H1 (cell line): ENCODE results near the gene PGP. TPM values are rescaled to one million over a fixed set of nuclear protein-coding genes. Genes with fewer than 3 reads are reported as not detected.

Experiments
- CTCF ChIA-PET: fragments of 300-600 bp; sonication (Branson Sonifier 250); formaldehyde crosslinking; loops from one replicate; lab custom pipeline; 2021; ENCODE audit not compliant: partially characterized antibody; lab: Charles Lee
- POLR2A ChIA-PET: fragments of 300-600 bp; sonication (Branson Sonifier 250); formaldehyde crosslinking; loops from one replicate; lab custom pipeline; 2021; ENCODE audit warnings: inconsistent platforms; ENCODE audit not compliant: partially characterized antibody; lab: Charles Lee
- DNase-seq, 2 experiments: peaks; one replicate each; pipeline versions ENCODE4 v3.0.0 to v3.0.0-alpha.2; 2010 to 2022; ENCODE audit warnings: low spot score in 2 of 2, low read depth in 1 of 2, mixed read lengths in 1 of 2
- FAIRE-seq: peaks from 2 replicates; lab custom pipeline; 2011; peaks lifted over from hg19 to GRCh38; lab: Jason Lieb, UNC
- H2AFZ ChIP-seq: 2 replicates; pipeline ENCODE4 v1.8.1; 2012; ENCODE audit warnings: low read length, inconsistent platforms
- H2AK5ac ChIP-seq: 2 replicates; pipeline ENCODE4 v1.6.1; 2013; ENCODE audit warnings: low read depth, low read length
- H2BK120ac ChIP-seq: replicated peaks from 2 replicates; pipeline ENCODE3; 2013; ENCODE audit warnings: low read depth, low read length, inconsistent platforms
- H2BK12ac ChIP-seq: 2 replicates; pipeline ENCODE4 v1.6.1; 2013; ENCODE audit warnings: low read depth, low read length
- H2BK15ac ChIP-seq: 2 replicates; pipeline ENCODE4 v1.6.1; 2013; ENCODE audit warnings: low read length
- H2BK20ac ChIP-seq: 2 replicates; pipeline ENCODE4 v1.6.1; 2013; ENCODE audit warnings: low read length
- H2BK5ac ChIP-seq: 2 replicates; pipeline ENCODE4 v1.6.1; 2013; ENCODE audit warnings: low read depth, low read length
- H3K14ac ChIP-seq: 2 replicates; pipeline ENCODE4 v1.6.1; 2013; ENCODE audit warnings: inconsistent platforms; ENCODE audit not compliant: insufficient read length
- H3K18ac ChIP-seq: 2 replicates; pipeline ENCODE4 v1.6.1; 2013; ENCODE audit warnings: low read length; ENCODE audit errors: extremely low read depth
- H3K23ac ChIP-seq: 2 replicates; pipeline ENCODE4 v1.6.1; 2013; ENCODE audit warnings: inconsistent platforms; ENCODE audit not compliant: insufficient read length
- H3K23me2 ChIP-seq: 2 replicates; pipeline ENCODE4 v1.6.1; 2013; ENCODE audit warnings: low read depth, low read length
- H3K27ac ChIP-seq: 2 replicates; pipeline ENCODE4 v1.6.1; 2011; ENCODE audit warnings: low read depth, low read length, inconsistent platforms
- H3K27me3 ChIP-seq, 4 experiments: replicated peaks in 1 of 4; 1 replicate in 1 of 4; 2 replicates in 3 of 4; pipeline versions ENCODE4 v1.6.1 to v1.8.1; 2011 to 2013; ENCODE audit warnings: low read length in 3 of 4, mild to moderate bottlenecking in 3 of 4, inconsistent platforms in 2 of 4, mixed read lengths in 2 of 4, moderate library complexity in 1 of 4; ENCODE audit not compliant: control insufficient read depth in 3 of 4, insufficient read depth in 3 of 4; ENCODE audit errors: extremely low read depth in 1 of 4
- H3K36me3 ChIP-seq, 4 experiments: 2 replicates each; pipeline versions ENCODE4 v1.6.1 to v1.8.1; 2011 to 2013; ENCODE audit warnings: mild to moderate bottlenecking in 4 of 4, low read length in 3 of 4, moderate library complexity in 2 of 4, control low read depth in 1 of 4, inconsistent platforms in 1 of 4; ENCODE audit not compliant: insufficient read depth in 4 of 4, control insufficient read depth in 2 of 4
- H3K4ac ChIP-seq: replicated peaks from 2 replicates; pipeline ENCODE3; 2013; ENCODE audit warnings: low read length, low read depth, mixed read lengths, inconsistent platforms; ENCODE audit not compliant: insufficient read length
- H3K4me1 ChIP-seq, 4 experiments: replicated peaks in 1 of 4; 1 replicate in 1 of 4; 2 replicates in 3 of 4; pipeline versions ENCODE4 v1.6.1 to v1.8.1; 2011 to 2013; ENCODE audit warnings: low read length in 3 of 4, inconsistent platforms in 2 of 4, mixed read lengths in 1 of 4; ENCODE audit not compliant: insufficient read depth in 4 of 4, control insufficient read depth in 3 of 4
- H3K4me2 ChIP-seq, 2 experiments: 2 replicates each; pipeline versions ENCODE4 v1.6.1 to v1.8.1; 2011 to 2013; ENCODE audit warnings: low read depth in 2 of 2, low read length in 2 of 2, control low read depth in 1 of 2, inconsistent platforms in 1 of 2, mild to moderate bottlenecking in 1 of 2; ENCODE audit not compliant: insufficient read depth in 1 of 2
- H3K4me3 ChIP-seq, 4 experiments: fragments of 200-600, 300-600 bp in 1 of 4; sonication (generic), shearing (Covaris generic), sonication (Bioruptor Twin) in 1 of 4; 2 replicates each; pipeline versions ENCODE4 v1.5.1 to v1.8.1; 2011 to 2016; ENCODE audit warnings: low read length in 4 of 4, low read depth in 3 of 4, control low read depth in 2 of 4, inconsistent platforms in 2 of 4, mild to moderate bottlenecking in 2 of 4, mixed read lengths in 1 of 4, moderate library complexity in 1 of 4; ENCODE audit not compliant: insufficient read depth in 2 of 4; ENCODE audit errors: extremely low read depth in 1 of 4
- H3K56ac ChIP-seq: replicated peaks from 2 replicates; pipeline ENCODE3; 2013; ENCODE audit warnings: low read depth, mild to moderate bottlenecking, mixed read lengths, low read length, inconsistent platforms; ENCODE audit not compliant: insufficient read length
- H3K79me1 ChIP-seq: 2 replicates; pipeline ENCODE4 v1.6.1; 2013; ENCODE audit warnings: low read depth, low read length, control low read depth
- H3K79me2 ChIP-seq, 2 experiments: 2 replicates each; pipeline versions ENCODE4 v1.6.1 to v1.8.1; 2012 to 2013; ENCODE audit warnings: low read length in 2 of 2, mild to moderate bottlenecking in 2 of 2, inconsistent platforms in 1 of 2; ENCODE audit not compliant: insufficient read depth in 2 of 2, control insufficient read depth in 1 of 2
- H3K9ac ChIP-seq, 4 experiments: replicated peaks in 1 of 4; 1 replicate in 1 of 4; 2 replicates in 3 of 4; pipeline versions ENCODE4 v1.6.1 to v1.8.1; 2011 to 2013; ENCODE audit warnings: low read depth in 3 of 4, low read length in 3 of 4, control low read depth in 2 of 4, mild to moderate bottlenecking in 2 of 4, moderate library complexity in 2 of 4, inconsistent platforms in 1 of 4; ENCODE audit errors: extremely low read depth in 1 of 4
- H3K9me3 ChIP-seq, 2 experiments: 2 replicates each; pipeline versions ENCODE4 v1.6.1 to v1.8.1; 2012 to 2013; ENCODE audit warnings: mild to moderate bottlenecking in 2 of 2, moderate library complexity in 2 of 2, control low read depth in 1 of 2, inconsistent platforms in 1 of 2, low read depth in 1 of 2, low read length in 1 of 2, mixed read lengths in 1 of 2; ENCODE audit not compliant: insufficient read depth in 2 of 2
- H4K20me1 ChIP-seq, 2 experiments: replicated peaks in 1 of 2; 2 replicates each; pipeline versions ENCODE3 to v1.8.1; 2011 to 2013; ENCODE audit warnings: inconsistent platforms in 2 of 2, low read length in 2 of 2, mild to moderate bottlenecking in 1 of 2; ENCODE audit not compliant: insufficient read depth in 2 of 2, control insufficient read depth in 1 of 2
- H4K5ac ChIP-seq: 2 replicates; pipeline ENCODE4 v1.6.1; 2013; ENCODE audit warnings: low read length, low read depth, mixed read lengths, inconsistent platforms; ENCODE audit not compliant: insufficient read length
- H4K8ac ChIP-seq: 2 replicates; pipeline ENCODE4 v1.8.0; 2013; ENCODE audit warnings: mild to moderate bottlenecking, moderate library complexity, low read length, inconsistent platforms; ENCODE audit not compliant: insufficient read depth; ENCODE audit errors: extremely low read depth
- H4K91ac ChIP-seq: replicated peaks from 2 replicates; pipeline ENCODE3; 2013; ENCODE audit warnings: low read length, mixed read lengths, inconsistent platforms; ENCODE audit not compliant: insufficient read length
- GABPA ChIP-seq: IDR thresholded peaks from 2 replicates; pipeline ENCODE4 v1.6.1; 2011; ENCODE audit warnings: mild to moderate bottlenecking, low read length, moderate library complexity, borderline replicate concordance; ENCODE audit not compliant: insufficient read depth
- GTF2F1 ChIP-seq: IDR thresholded peaks from 2 replicates; pipeline ENCODE4 v1.6.1; 2012; ENCODE audit warnings: low read depth, low read length, improper control_type of control experiment, borderline replicate concordance
- KDM4A ChIP-seq: IDR thresholded peaks from one replicate; pipeline ENCODE4 v1.7.1; 2012; ENCODE audit warnings: low read depth, mild to moderate bottlenecking, moderate library complexity, low read length, inconsistent platforms; ENCODE audit not compliant: severe bottlenecking
- KDM5A ChIP-seq: fragments of 200-600 bp; IDR thresholded peaks from 2 replicates; pipeline ENCODE4 v1.7.1; 2012; ENCODE audit warnings: mild to moderate bottlenecking, low read length, inconsistent platforms, mixed read lengths
- MAX ChIP-seq: IDR thresholded peaks from 2 replicates; pipeline ENCODE4 v1.6.1; 2012; ENCODE audit warnings: inconsistent platforms
- POLR2AphosphoS5 ChIP-seq: IDR thresholded peaks from 2 replicates; pipeline ENCODE4 v1.6.1; 2011; ENCODE audit warnings: low read depth, low read length
- RFX5 ChIP-seq: IDR thresholded peaks from 2 replicates; pipeline ENCODE4 v1.6.1; 2011; ENCODE audit warnings: low read depth, low read length, improper control_type of control experiment, borderline replicate concordance
- RNF2 ChIP-seq: fragments of 200-900, 300-1000 bp; sonication (generic); IDR thresholded peaks from 2 replicates; pipeline ENCODE4 v1.7.1; 2016; ENCODE audit warnings: borderline replicate concordance, low read depth, mild to moderate bottlenecking, antibody characterized with exemption, low read length; ENCODE audit not compliant: poor library complexity, severe bottlenecking; ENCODE audit errors: missing control alignments
- SIRT6 ChIP-seq: IDR thresholded peaks from one replicate; pipeline ENCODE4 v1.7.1; 2012; ENCODE audit warnings: low read length, inconsistent platforms
- TAF1 ChIP-seq: IDR thresholded peaks from 2 replicates; pipeline ENCODE4 v1.6.1; 2011; ENCODE audit warnings: mild to moderate bottlenecking, low read depth, low read length
- TAF7 ChIP-seq: optimal IDR thresholded peaks from 2 replicates; pipeline ENCODE3; 2011; ENCODE audit warnings: low read depth, mild to moderate bottlenecking, inconsistent platforms, low read length, moderate library complexity, borderline replicate concordance
- TCF12 ChIP-seq: IDR thresholded peaks from 2 replicates; pipeline ENCODE4 v1.6.1; 2011; ENCODE audit warnings: low read depth, mild to moderate bottlenecking, low read length
- TEAD4 ChIP-seq: IDR thresholded peaks from 2 replicates; pipeline ENCODE4 v1.6.1; 2012; ENCODE audit warnings: low read depth, low read length, inconsistent platforms, mixed read lengths
- YY1 ChIP-seq: IDR thresholded peaks from 2 replicates; pipeline ENCODE4 v1.6.1; 2011; ENCODE audit warnings: low read depth, mild to moderate bottlenecking, low read length
- WGBS, 2 experiments: shearing (Covaris generic) in 1 of 2; methylation state at CpG; one replicate each; pipeline versions ENCODE4 v1.1.6 to v1.1.7; 2013 to 2015; ENCODE audit warnings: low lambda C conversion rate in 2 of 2, mixed read lengths in 2 of 2, inconsistent platforms in 1 of 2, low coverage in 1 of 2, missing lambda C conversion rate in 1 of 2; ENCODE audit not compliant: insufficient replicate concordance in 2 of 2, insufficient coverage in 1 of 2, insufficient read length in 1 of 2; ENCODE audit errors: extremely low coverage in 1 of 2, missing lambda C conversion rate in 1 of 2; 5-methylcytosine and 5-hydroxymethylcytosine counted together
- polyA plus RNA-seq, 7 experiments: library from polyadenylated mRNA; depleted of rRNA in 3 of 7; stranded (reverse) in 5 of 7; unstranded in 2 of 7; fragments of >200 nt in 5 of 7; fragments of 200-250 nt in 2 of 7; gene quantifications; 1 replicate in 5 of 7; 2 replicates in 1 of 7; 4 replicates in 1 of 7; pipeline versions ENCODE4 v1.2.1 to v1.2.3, GENCODE V29; 2011 to 2013; ENCODE audit warnings: missing spikeins in 2 of 7, mixed read lengths in 2 of 7
- total RNA-seq: library from RNA; stranded (reverse); fragmentation: NEBNext Ultra II Directional; extraction: Animal tissue kit (Norgen Biotek cat#: 25700); gene quantifications from 2 replicates; pipeline ENCODE4 v1.2.1, GENCODE V29; 2021

Gene PGP
- total and polyA plus RNA-seq, 2 of the 8 experiments (the other 6 are each of a cell fraction or from before 2014, with no cell fraction given) = 30.9 to 55.9 TPM

- no peak for FAIRE-seq
- peaks cover 53 to 85% (median 70%) of the 10 kb centered on the region in 4 experiments for H3K36me3 ChIP-seq
- TF ChIP-seq POLR2AphosphoS5 = no peak
- no peak for TF ChIP-seq KDM5A
- TF ChIP-seq GTF2F1 = no peak
- no peak for TF ChIP-seq RFX5
- TF ChIP-seq YY1 = no peak
- no peak for TF ChIP-seq SIRT6
- no peak for TF ChIP-seq GABPA
- no peak for TF ChIP-seq TAF7
- TF ChIP-seq KDM4A = no peak
- TF ChIP-seq RNF2 = no peak
- no peak for TF ChIP-seq TEAD4
- TF ChIP-seq TCF12 = no peak
- TF ChIP-seq TAF1 = no peak
- TF ChIP-seq MAX = no peak
Measured at GRCh38 chr16:2260250-2260649, 45.6 kb upstream of the PGP start.

More at GRCh38 chr16:2260250-2260649, 45.6 kb upstream of the PGP start:
- H3K9me3 ChIP-seq = no peaks in the 10 kb centered on the region
- no peak overlapping the region for H3K4me3 ChIP-seq
- no peak overlapping the region for H3K4ac ChIP-seq
- H2AK5ac ChIP-seq = no peak overlapping the region
- WGBS, 2 experiments = 99% methylated on average over 8 of the region's 8 CpGs; no CpG with 5 or more reads in 1 of the 2 experiments
- H4K20me1 ChIP-seq = peaks cover 26 to 37% of the 10 kb centered on the region in 2 experiments
- H3K27me3 ChIP-seq = no peaks in the 10 kb centered on the region
- 0 out of 2 replicates have a peak, but pooled peaks cover 2% of the 10 kb centered on the region for H3K23me2 ChIP-seq
- no peak overlapping the region for H3K9ac ChIP-seq
- no peak overlapping the region for H4K5ac ChIP-seq
- H2AFZ ChIP-seq = no peak overlapping the region
- no peak overlapping the region for H3K4me2 ChIP-seq
- H3K23ac ChIP-seq = no peak overlapping the region
- no peak overlapping the region for H2BK12ac ChIP-seq
- no peak overlapping the region for H3K27ac ChIP-seq
- H3K79me1 ChIP-seq = peaks cover 9% of the 10 kb centered on the region
- no peak overlapping the region for H2BK120ac ChIP-seq
- H2BK20ac ChIP-seq = no peak overlapping the region
- H3K56ac ChIP-seq = no peak overlapping the region
- CTCF ChIA-PET = interaction anchor here (2.0 kb wide), 1 partner anchor 18 kb away, joined by 9 read pairs; no protein-coding TSS in a partner anchor
- no peak overlapping the region for H3K18ac ChIP-seq
- no peak overlapping the region for H2BK15ac ChIP-seq
- peaks cover 28 to 58% of the 10 kb centered on the region in 2 experiments for H3K79me2 ChIP-seq
- H3K4me1 ChIP-seq = no peaks in the 10 kb centered on the region
- no peak for DNase-seq
- no peak overlapping the region for H3K14ac ChIP-seq
- no peak overlapping the region for H4K91ac ChIP-seq
- POLR2A ChIA-PET = interaction anchor here (1.5 to 13.9 kb wide), 4 partner anchors 5 to 34 kb away, joined by 4 to 228 read pairs (median 204); partner anchors contain the start of genes DNASE1L2, ECI1 and RNPS1
- H4K8ac ChIP-seq = no peak overlapping the region
- no peak overlapping the region for H2BK5ac ChIP-seq
